ENCODE measurements around the gene SLC25A5.

SLC25A5 gene

DNA sequence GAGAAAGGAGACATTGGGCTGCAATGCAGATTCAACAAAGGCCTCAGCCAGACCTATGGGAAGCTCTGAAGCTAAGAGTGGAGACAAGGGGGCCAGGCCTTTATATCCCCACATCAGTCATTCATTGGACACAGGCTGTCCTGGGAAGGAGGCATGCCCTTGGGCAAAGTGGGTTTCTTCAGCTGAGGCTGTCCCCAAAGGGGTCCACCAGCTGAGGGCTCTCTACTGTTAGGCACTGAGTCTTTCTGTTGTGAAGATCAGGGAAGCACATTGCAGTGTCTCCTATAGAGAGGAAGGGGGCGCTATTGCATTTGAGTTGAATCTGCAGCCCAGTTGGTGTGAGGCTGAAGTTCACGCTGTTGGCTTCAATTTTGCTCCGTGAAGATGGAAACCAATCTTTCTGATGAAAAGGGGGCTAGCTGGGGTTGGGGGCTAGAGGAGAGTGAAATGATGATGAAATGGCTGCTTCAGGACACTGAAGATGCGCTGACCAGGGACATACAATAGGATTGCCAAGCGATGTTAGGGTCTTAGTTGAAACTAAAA, 48.0 kb downstream of the SLC25A5 start:
- Histone ChIP-seq H4K20me1 (ENCODE audit: insufficient read depth, low read length) (no peaks in the 10 kb centered on the region), H2AFZ (ENCODE audit: low read length) (peak overlapping the region; percentile 18; the same call in 1 of the 2 replicates), H3K27ac (ENCODE audit: low read length) (no peak overlapping the region), H3K36me3 (replicated peaks; ENCODE audit: insufficient read depth, low read length) (no peaks in the 10 kb centered on the region), H3K4me2 (ENCODE audit: low read depth, low read length) (0 out of 2 replicates have a peak overlapping the region, but pooled peaks have one; percentile 30), H3K4me1 (ENCODE audit: low read length) (peaks cover 12% of the 10 kb centered on the region), H3K4me3 (ENCODE audit: low read length) (no peak overlapping the region), H3F3A (ENCODE audit: insufficient read depth, low read length) (no peaks in the 10 kb centered on the region), H3K9me3 (replicated peaks; ENCODE audit: insufficient read depth, low read length) (no peaks in the 10 kb centered on the region), H3K9ac (ENCODE audit: low read length) (no peak overlapping the region), H3K27me3 (replicated peaks; ENCODE audit: insufficient read depth, low read length) (no peaks in the 10 kb centered on the region), H3K9me2 (replicated peaks; ENCODE audit: insufficient read depth, low read length) (no peaks in the 10 kb centered on the region), H3K79me2 (ENCODE audit: low read length) (no peaks in the 10 kb centered on the region)
- TF ChIP-seq EZH2 (optimal IDR thresholded peaks at IDR 0.05; ENCODE audit: low read depth, low read length) (no peak), EZH2phosphoT487 (IDR thresholded peaks at IDR 0.05; ENCODE audit: low read length) (no peak)
- TF ChIP-seq, protein P1, sequence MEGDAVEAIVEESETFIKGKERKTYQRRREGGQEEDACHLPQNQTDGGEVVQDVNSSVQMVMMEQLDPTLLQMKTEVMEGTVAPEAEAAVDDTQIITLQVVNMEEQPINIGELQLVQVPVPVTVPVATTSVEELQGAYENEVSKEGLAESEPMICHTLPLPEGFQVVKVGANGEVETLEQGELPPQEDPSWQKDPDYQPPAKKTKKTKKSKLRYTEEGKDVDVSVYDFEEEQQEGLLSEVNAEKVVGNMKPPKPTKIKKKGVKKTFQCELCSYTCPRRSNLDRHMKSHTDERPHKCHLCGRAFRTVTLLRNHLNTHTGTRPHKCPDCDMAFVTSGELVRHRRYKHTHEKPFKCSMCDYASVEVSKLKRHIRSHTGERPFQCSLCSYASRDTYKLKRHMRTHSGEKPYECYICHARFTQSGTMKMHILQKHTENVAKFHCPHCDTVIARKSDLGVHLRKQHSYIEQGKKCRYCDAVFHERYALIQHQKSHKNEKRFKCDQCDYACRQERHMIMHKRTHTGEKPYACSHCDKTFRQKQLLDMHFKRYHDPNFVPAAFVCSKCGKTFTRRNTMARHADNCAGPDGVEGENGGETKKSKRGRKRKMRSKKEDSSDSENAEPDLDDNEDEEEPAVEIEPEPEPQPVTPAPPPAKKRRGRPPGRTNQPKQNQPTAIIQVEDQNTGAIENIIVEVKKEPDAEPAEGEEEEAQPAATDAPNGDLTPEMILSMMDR (IDR thresholded peaks at IDR 0.05; ENCODE audit: low read length): peak; percentile 92
- DNase-seq: peak; percentile 78

DNA sequence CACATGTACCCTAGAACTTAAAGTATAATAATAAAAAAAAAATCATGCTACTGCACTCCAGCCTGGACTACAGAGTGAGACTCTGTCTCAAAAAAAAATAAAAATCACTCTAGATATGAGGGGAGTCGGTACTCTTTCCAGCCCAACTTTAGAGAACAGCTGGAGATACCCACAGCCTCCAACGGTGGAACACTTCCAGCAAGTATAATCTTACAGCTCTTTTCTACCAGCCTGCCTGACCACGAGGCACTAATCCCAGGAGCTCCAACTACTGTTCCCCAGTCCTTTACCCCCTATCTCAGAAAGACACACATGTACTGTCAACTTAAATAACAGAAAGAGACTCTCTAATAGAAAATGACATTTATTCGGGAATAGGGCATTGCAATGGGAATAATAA, 50.1 kb downstream of the SLC25A5 start:
- Histone ChIP-seq H4K20me1 (ENCODE audit: insufficient read depth, low read length) (no peaks in the 10 kb centered on the region), H3K9me2 (replicated peaks; ENCODE audit: insufficient read depth, low read length) (no peaks in the 10 kb centered on the region), H3K4me3 (ENCODE audit: low read length) (no peak overlapping the region), H3F3A (ENCODE audit: insufficient read depth, low read length) (no peaks in the 10 kb centered on the region), H3K9ac (ENCODE audit: low read length) (no peak overlapping the region), H3K4me1 (ENCODE audit: low read length) (peaks cover 13% of the 10 kb centered on the region), H3K79me2 (ENCODE audit: low read length) (no peaks in the 10 kb centered on the region), H3K27me3 (replicated peaks; ENCODE audit: insufficient read depth, low read length) (no peaks in the 10 kb centered on the region), H3K9me3 (replicated peaks; ENCODE audit: insufficient read depth, low read length) (no peaks in the 10 kb centered on the region), H2AFZ (ENCODE audit: low read length) (no peak overlapping the region), H3K36me3 (replicated peaks; ENCODE audit: insufficient read depth, low read length) (no peaks in the 10 kb centered on the region), H3K4me2 (ENCODE audit: low read depth, low read length) (no peak overlapping the region), H3K27ac (ENCODE audit: low read length) (no peak overlapping the region)
- TF ChIP-seq EZH2 (optimal IDR thresholded peaks at IDR 0.05; ENCODE audit: low read depth, low read length): no peak
- TF ChIP-seq, protein P1 (IDR thresholded peaks at IDR 0.05; ENCODE audit: low read length): no peak
- TF ChIP-seq EZH2phosphoT487 (IDR thresholded peaks at IDR 0.05; ENCODE audit: low read length): no peak
- DNase-seq: no peak

Data from MM.1S (cell line).